Parathyroid adenoma (tissue), 2 donors: ENCODE data around the gene NUDT14.

ENCODE experiments used
- H2AFZ ChIP-seq: fragments of 300-600 bp; sonication (generic); one replicate; pipeline ENCODE4 v1.7.0; 2017; ENCODE audit warnings: antibody characterized with exemption, mild to moderate bottlenecking
- H3K27ac ChIP-seq: fragments of 300-600 bp; sonication (generic); one replicate; pipeline ENCODE4 v1.7.0; 2017
- H3K27me3 ChIP-seq: fragments of 300-600 bp; sonication (generic); one replicate; pipeline ENCODE4 v1.7.0; 2017; ENCODE audit warnings: low read length; ENCODE audit not compliant: control insufficient read depth, insufficient read depth
- H3K36me3 ChIP-seq: fragments of 300-600 bp; sonication (generic); one replicate; pipeline ENCODE4 v1.7.0; 2017; ENCODE audit warnings: low read length; ENCODE audit not compliant: control insufficient read depth, insufficient read depth
- H3K4me1 ChIP-seq: fragments of 300-600 bp; sonication (generic); one replicate; pipeline ENCODE4 v1.7.0; 2017; ENCODE audit warnings: control low read depth
- H3K4me2 ChIP-seq: fragments of 300-600 bp; sonication (generic); one replicate; pipeline ENCODE4 v1.7.0; 2017; ENCODE audit warnings: low read length
- H3K4me3 ChIP-seq: fragments of 300-600 bp; sonication (generic); one replicate; pipeline ENCODE4 v1.7.0; 2017; ENCODE audit warnings: low read depth, low read length
- H3K79me2 ChIP-seq: fragments of 300-600 bp; sonication (generic); one replicate; pipeline ENCODE4 v1.7.0; 2017; ENCODE audit warnings: control low read depth
- H3K9ac ChIP-seq: fragments of 300-600 bp; sonication (generic); one replicate; pipeline ENCODE4 v1.7.0; 2017; ENCODE audit warnings: mild to moderate bottlenecking
- H3K9me3 ChIP-seq: fragments of 300-600 bp; sonication (generic); one replicate; pipeline ENCODE4 v1.7.0; 2017; ENCODE audit warnings: low read length; ENCODE audit not compliant: control insufficient read depth
- CTCF ChIP-seq: fragments of 300-600 bp; sonication (generic); IDR thresholded peaks from one replicate; pipeline ENCODE4 v1.7.0; 2017; ENCODE audit warnings: antibody characterized with exemption, mild to moderate bottlenecking
- donor health status: primary hyperparathyroidism.

NUDT14 gene

GRCh38 chr14:105143451-105144025, 37.6 kb downstream of the NUDT14 start:
- no peak overlapping the region for H3K27ac ChIP-seq

GRCh38 chr14:105142651-105143450, 38.3 kb downstream of the NUDT14 start:
- H3K9ac ChIP-seq, result no peak overlapping the region
- TF ChIP-seq CTCF, result no peak
- H3K4me1 ChIP-seq, result no peaks in the 10 kb centered on the region
- no peaks in the 10 kb centered on the region for H3K36me3 ChIP-seq
- no peaks in the 10 kb centered on the region for H3K27me3 ChIP-seq
- H3K79me2 ChIP-seq, result no peaks in the 10 kb centered on the region
- no peak overlapping the region for H3K27ac ChIP-seq
- no peak overlapping the region for H2AFZ ChIP-seq
- no peaks in the 10 kb centered on the region for H3K9me3 ChIP-seq
- H3K4me2 ChIP-seq, result no peak overlapping the region
- no peak overlapping the region for H3K4me3 ChIP-seq

More at GRCh38 chr14:105143451-105144025, 37.6 kb downstream of the NUDT14 start:
- Histone ChIP-seq H3K4me1 (no peaks in the 10 kb centered on the region), H3K4me3 (no peak overlapping the region), H3K9me3 (no peaks in the 10 kb centered on the region), H3K27me3 (no peaks in the 10 kb centered on the region), H3K36me3 (no peaks in the 10 kb centered on the region), H2AFZ (no peak overlapping the region), H3K4me2 (no peak overlapping the region), H3K79me2 (no peaks in the 10 kb centered on the region), H3K9ac (no peak overlapping the region)
- TF ChIP-seq CTCF, result no peak

- Histone ChIP-seq H2AFZ (no peak overlapping the region), H3K79me2 (no peaks in the 10 kb centered on the region), H3K9ac (no peak overlapping the region), H3K36me3 (no peaks in the 10 kb centered on the region), H3K4me1 (no peaks in the 10 kb centered on the region), H3K9me3 (no peaks in the 10 kb centered on the region), H3K4me3 (no peak overlapping the region), H3K4me2 (no peak overlapping the region), H3K27me3 (no peaks in the 10 kb centered on the region), H3K27ac (no peak overlapping the region)
- TF ChIP-seq CTCF, result no peak
Observed at GRCh38 chr14:105141486-105142281, 39.4 kb downstream of the NUDT14 start.

GRCh38 chr14:105141026-105141425, 40.1 kb downstream of the NUDT14 start:
- H3K4me1 ChIP-seq, result no peaks in the 10 kb centered on the region
- no peak for TF ChIP-seq CTCF
- no peak overlapping the region for H3K9ac ChIP-seq
- no peak overlapping the region for H3K27ac ChIP-seq
- no peaks in the 10 kb centered on the region for H3K9me3 ChIP-seq
- H3K4me3 ChIP-seq, result no peak overlapping the region
- H3K27me3 ChIP-seq, result no peaks in the 10 kb centered on the region
- no peak overlapping the region for H2AFZ ChIP-seq
- H3K36me3 ChIP-seq, result no peaks in the 10 kb centered on the region
- no peak overlapping the region for H3K4me2 ChIP-seq
- H3K79me2 ChIP-seq, result no peaks in the 10 kb centered on the region
